GM21619 (cell line): ENCODE measurements around the gene DLG2.
"Not testable (repeated sequence)": the region's sequence is repeated elsewhere in the genome, so short reads cannot be mapped to it uniquely, and the experiment has no call there.

Source experiments
- ATAC-seq: cut with Tn5 transposase; IDR thresholded peaks from one replicate; pipeline ENCODE4 v1.9.1; 2021; ENCODE audit not compliant: unreplicated experiment

Gene DLG2

GRCh38 chr11:84795698-84796097 lies 831.4 kb downstream of the DLG2 start:
- ATAC-seq = no peak

- ATAC-seq = no peak
Measured at GRCh38 chr11:84794663-84795443, 832.3 kb downstream of the DLG2 start.

- ATAC-seq = no peak
Measured at GRCh38 chr11:84793318-84793717, 833.8 kb downstream of the DLG2 start.

- ATAC-seq = no peak
Measured at GRCh38 chr11:84790849-84791427, 836.2 kb downstream of the DLG2 start.

- ATAC-seq = no peak
Measured at GRCh38 chr11:84788220-84788619, 838.9 kb downstream of the DLG2 start.

GRCh38 chr11:84784158-84784557 lies 843.0 kb downstream of the DLG2 start:
- not testable (repeated sequence) for ATAC-seq

GRCh38 chr11:84780689-84781293 lies 846.4 kb downstream of the DLG2 start:
- ATAC-seq = no peak

- no peak for ATAC-seq
Measured at GRCh38 chr11:84775503-84775902, 851.6 kb downstream of the DLG2 start.

GRCh38 chr11:84763931-84764330 lies 863.2 kb downstream of the DLG2 start:
- no peak for ATAC-seq

GRCh38 chr11:84757711-84758110 lies 869.4 kb downstream of the DLG2 start:
- ATAC-seq = no peak

GRCh38 chr11:84751371-84751770 lies 875.8 kb downstream of the DLG2 start:
- ATAC-seq = no peak

- no peak for ATAC-seq
Measured at GRCh38 chr11:84747871-84748270, 879.3 kb downstream of the DLG2 start.

GRCh38 chr11:84740050-84740449 lies 887.1 kb downstream of the DLG2 start:
- ATAC-seq = no peak

GRCh38 chr11:84724256-84724655 lies 902.9 kb downstream of the DLG2 start:
- ATAC-seq = no peak

GRCh38 chr11:84722583-84723108 lies 904.5 kb downstream of the DLG2 start:
- no peak for ATAC-seq

- ATAC-seq = no peak
Measured at GRCh38 chr11:84721561-84721961, 905.6 kb downstream of the DLG2 start.

- no peak for ATAC-seq
Measured at GRCh38 chr11:84720706-84721402, 906.3 kb downstream of the DLG2 start.

- no peak for ATAC-seq
Measured at GRCh38 chr11:84719935-84720577, 907.1 kb downstream of the DLG2 start.

- ATAC-seq = peak; percentile 94
Measured at GRCh38 chr11:84714316-84714780, 912.8 kb downstream of the DLG2 start.

GRCh38 chr11:84691830-84692229 lies 935.3 kb downstream of the DLG2 start:
- no peak for ATAC-seq

GRCh38 chr11:84687433-84687832 lies 939.7 kb downstream of the DLG2 start:
- ATAC-seq = no peak
